HG03439 (cell line): ENCODE data around the gene NCDN.

Source experiments
- ATAC-seq: cut with Tn5 transposase; IDR thresholded peaks from one replicate; pipeline ENCODE4 v1.9.1; 2021; ENCODE audit warnings: mild to moderate bottlenecking, moderate library complexity; ENCODE audit not compliant: unreplicated experiment

Gene NCDN, protein sequence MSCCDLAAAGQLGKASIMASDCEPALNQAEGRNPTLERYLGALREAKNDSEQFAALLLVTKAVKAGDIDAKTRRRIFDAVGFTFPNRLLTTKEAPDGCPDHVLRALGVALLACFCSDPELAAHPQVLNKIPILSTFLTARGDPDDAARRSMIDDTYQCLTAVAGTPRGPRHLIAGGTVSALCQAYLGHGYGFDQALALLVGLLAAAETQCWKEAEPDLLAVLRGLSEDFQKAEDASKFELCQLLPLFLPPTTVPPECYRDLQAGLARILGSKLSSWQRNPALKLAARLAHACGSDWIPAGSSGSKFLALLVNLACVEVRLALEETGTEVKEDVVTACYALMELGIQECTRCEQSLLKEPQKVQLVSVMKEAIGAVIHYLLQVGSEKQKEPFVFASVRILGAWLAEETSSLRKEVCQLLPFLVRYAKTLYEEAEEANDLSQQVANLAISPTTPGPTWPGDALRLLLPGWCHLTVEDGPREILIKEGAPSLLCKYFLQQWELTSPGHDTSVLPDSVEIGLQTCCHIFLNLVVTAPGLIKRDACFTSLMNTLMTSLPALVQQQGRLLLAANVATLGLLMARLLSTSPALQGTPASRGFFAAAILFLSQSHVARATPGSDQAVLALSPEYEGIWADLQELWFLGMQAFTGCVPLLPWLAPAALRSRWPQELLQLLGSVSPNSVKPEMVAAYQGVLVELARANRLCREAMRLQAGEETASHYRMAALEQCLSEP

DNA sequence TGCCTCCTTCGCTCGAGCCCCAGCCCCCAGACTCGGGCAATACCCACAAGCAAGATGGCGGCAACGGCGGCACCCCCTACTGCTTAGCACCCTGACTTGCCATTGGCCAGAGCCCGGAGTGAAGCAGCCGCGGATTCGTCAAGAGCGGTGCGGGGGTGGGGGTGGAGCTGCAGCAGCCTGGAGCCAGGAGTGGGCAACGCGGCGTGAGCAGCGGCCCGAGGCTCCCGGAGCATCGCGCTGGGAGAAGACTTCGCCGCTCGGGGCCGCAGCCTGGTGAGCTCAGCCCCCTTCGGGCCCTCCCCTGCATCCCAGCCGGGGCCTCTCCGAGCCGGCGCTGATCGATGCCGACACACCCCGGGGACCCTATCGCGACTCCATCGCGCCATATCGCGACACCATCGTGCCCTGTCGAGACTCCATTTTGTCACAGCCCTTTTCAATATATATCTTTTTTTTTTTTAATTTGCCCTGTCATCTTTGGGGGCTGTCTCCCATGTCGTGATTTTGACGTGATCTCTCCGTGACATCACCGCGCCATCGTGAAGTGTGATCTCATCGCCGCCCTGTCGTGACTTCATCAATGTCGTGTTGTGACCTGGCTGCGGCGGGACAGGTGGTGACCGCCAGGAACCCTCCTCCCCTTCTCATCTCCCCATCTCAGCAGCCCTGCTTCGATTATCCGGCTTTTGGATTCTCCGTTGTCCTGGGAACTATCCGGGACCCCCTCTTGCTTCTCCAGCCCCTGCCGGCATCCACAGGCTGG lies at the start of gene NCDN:
NCDN (plus strand) TSS at position 189 of the 763 bp plus-strand sequence; CDS start at position 581, 392 bp downstream.
- ATAC-seq, result peak; percentile 77

DNA sequence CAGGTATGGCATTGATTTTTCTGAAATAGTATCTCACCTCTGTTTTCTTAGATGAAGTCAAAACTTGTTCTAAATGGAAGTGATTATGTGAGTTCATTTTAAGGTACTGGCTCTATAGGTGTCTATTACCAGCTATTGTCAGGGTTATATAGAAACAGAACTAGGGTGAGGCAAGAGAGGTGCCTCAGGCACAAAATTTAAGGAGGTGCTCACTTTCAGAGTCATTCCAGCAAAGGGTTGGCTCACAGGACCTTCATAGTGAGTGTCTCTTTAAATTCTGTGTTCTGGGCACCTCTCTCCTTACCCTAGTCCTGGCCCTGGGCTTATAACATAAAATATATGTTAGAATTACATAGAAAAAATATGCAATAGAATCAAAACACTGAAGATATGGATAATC lies 49.7 kb upstream of the NCDN start:
- no peak for ATAC-seq

DNA sequence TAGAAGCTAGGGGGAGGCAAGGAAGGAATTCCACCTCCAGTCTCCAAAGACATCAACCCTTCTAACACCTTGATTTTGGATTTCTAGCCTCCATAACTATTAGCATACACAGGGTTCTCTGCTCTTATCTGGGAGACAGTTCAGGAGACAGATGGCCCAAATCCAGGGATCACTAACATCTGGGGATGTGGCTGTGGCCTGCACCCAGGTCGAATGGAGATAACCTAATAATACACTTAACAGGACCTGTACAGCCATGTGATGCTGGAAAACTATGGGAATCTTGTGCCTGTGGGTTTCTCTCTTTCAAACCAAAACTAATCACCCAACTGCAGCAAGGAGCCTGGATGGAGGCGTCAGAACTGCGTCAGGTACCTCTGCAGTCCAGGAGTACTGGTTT lies 48.0 kb upstream of the NCDN start:
- ATAC-seq, result no peak

DNA sequence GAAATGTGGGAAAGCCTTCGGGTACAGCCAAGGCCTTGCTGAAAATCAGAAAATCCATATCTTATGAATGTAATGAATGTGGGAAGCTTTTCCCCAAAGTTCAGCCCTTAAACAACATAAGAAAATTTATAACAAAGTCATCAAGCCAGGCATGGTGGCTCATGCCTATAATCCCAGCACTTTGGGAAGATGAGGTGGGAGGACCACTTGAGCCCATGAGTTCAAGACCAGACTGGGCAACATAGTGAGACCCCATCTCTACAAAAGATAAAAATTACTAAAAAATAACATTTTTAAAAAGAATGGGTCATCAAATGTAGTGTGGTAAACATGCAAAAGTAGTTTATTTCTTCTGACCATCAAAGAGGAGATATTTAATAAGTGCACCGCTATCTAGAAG lies 46.3 kb upstream of the NCDN start:
- ATAC-seq, result no peak

DNA sequence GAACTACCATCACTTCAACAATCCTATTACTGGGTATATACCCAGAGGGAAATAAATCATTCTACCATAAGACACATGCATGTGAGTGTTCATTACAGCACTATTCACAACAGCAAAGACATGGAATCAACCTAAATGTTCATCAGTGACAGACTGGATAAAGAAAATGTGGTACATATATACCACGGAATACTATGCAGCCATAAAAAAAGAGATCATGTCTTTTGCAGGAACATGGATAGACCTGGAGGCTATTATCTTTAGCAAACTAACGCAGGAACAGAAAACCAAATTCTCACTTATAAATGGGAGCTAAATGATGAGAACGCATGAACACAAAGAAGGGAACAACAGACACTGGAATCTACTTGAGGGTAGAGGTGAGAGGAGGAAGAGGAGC lies 39.4 kb upstream of the NCDN start:
- no peak for ATAC-seq

DNA sequence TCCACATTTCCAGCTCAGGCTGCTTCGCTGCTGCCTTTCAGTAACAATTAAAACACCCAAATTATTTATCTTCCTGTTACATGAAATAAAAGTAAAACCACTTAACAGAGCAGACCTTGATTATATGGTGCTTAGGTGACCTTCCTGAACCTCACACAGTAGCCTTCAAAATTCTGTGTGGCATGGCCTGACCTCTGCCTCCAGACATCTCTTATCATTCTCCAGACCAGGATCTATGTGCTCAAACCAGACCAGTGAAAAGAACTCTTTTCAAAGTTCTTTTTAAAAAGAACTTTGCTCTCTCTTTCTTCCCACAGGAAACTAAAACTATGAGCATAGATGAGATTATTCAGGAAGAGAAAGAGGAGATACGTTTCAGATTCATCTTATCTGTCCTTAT lies 38.2 kb upstream of the NCDN start:
- ATAC-seq, result no peak

DNA sequence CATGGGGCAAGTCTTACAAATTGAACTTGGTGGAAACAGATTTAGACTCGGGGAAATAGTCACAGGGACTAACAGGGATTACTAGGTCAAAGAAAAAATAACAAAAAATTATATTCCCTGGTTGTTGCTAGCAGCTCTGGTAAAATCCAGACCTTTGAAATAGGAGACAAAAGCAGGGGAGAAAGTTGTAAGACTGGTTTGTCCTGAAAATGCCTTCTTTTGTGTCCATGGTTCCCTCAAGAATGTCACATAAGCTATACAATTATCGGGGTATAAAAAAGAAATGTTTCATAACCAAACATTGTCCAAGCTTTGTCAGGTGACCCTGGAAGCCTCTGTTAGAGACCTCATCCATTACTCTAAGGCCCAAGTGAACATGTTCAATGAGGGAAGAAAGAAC lies 33.5 kb upstream of the NCDN start:
- no peak for ATAC-seq

DNA sequence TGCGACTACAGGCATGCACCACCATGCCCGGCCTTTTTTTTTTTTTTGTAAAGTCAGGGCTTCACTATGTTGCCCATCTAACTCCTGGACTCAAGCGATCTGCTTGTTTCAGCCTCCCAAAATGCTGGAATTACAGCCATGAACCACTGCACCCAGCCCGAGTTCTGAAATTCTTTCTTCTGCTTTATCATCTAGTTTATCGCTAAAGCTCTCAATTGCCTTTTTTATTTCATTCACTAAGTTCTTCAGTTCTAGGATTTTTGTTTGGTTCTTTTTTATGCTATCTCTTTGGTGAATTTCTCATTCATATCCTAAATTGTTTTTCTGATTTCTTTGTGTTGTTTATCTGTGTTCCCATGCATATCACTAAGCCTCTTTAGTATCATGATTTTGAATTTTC lies 27.4 kb upstream of the NCDN start:
- ATAC-seq, result no peak

DNA sequence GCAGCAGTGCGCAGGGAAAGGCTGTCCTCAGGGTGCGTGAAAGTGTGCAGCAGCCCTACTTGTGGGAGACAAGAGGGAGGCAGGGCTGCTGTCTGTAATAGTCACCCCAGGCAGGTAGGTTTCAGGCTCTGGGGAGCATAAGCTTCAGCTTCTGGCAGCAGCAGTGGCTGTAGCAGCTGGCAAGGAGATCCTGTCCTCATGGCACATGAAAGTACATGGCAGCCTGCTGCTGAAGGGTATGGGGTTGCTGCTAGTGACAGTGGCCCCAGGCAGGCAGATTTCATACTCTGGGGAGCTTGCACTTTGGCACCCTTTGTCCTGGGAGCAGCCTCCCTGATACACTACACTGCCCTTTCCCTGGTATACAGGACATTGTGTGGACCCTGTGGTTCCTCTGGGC lies 26.7 kb upstream of the NCDN start:
- ATAC-seq, result no peak

DNA sequence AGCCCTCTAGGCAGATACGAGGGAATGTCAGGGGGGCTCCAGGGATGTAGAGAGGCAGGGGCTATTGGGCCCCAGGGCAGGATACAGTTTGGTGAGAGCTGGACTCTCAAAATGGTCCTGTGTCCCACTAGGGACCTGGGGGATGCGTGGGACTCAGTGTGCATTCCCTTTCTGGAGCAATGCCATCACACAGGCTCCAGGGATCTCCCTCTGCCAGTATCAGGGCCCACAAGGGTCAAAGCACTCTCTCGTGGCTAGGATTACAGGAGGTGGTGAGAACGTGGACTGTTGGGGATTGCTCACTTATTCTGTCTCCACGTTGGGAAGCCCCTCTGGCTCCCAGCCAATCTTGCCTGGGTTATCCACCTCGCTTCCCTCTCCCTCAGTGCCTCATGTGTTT lies 26.2 kb upstream of the NCDN start:
- no peak for ATAC-seq

DNA sequence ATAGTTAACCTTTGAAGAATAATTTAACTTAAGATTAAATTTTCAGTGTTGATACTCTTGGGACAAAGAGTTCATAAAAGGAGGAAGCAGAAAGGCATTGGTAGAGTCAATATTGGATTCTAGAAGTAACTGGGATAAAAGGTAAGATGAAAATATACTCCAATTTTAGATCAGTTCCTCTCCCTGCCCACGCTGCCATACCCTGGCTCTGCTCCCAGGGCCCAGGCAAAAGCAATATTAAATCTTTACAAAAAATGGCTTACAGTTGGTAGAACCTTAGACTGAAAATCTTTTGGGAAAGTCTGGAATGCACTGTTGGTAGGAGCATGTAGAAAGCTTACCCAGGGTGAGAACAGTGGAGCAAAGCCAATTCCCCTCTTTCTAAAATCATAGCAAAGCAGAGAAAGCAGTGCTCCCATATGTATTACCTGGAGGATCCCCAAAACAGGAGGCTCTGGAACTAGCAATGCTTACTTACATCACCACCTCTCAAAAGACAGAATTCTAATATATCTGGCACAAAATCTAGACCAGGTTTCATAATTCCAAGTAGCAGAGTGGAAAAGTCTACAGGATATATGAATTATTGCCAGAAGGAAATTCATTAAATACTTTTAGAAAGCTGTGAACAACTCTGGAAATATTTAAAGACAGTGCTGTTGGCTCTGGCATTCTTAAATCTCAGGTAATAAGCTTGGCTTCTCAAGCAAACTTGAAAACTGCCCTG lies 24.9 kb upstream of the NCDN start:
- no peak for ATAC-seq

DNA sequence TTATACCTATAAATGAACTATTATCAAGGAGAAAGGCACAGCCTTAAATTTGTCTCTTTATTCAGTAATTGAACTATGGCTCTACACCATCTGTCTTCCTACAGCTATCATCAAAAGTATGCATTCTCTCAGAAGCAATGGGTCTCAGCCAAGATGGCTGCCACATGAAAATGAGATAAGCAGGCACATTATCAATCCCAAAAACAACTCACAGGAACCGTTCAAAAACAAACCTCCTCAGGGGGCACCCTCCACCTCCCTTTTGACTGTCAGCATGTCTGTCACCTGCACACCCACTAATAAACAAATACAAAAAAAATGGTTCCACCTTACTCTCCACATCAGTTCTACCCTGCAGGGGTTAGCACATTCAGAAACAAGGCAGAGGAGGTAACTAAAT lies 24.0 kb upstream of the NCDN start:
- ATAC-seq, result no peak

DNA sequence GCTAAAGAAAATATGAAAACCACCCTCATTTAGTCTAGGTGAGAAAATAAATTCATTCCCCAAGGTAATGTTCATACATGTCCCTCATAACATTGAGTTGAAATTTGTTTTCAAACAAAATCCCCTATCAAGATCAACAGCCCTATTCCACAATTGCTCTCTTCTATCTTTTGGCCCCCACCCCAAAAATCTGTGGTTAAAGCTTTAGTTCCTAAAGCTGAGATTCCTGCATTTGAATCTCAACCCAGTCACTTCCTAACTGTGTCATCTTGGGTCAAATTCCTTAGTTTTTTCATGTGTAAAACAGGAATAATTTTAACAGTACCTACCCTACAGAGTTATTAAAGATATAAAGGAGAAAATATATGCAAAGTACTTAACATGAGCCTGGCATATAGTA lies 22.4 kb upstream of the NCDN start:
- no peak for ATAC-seq

DNA sequence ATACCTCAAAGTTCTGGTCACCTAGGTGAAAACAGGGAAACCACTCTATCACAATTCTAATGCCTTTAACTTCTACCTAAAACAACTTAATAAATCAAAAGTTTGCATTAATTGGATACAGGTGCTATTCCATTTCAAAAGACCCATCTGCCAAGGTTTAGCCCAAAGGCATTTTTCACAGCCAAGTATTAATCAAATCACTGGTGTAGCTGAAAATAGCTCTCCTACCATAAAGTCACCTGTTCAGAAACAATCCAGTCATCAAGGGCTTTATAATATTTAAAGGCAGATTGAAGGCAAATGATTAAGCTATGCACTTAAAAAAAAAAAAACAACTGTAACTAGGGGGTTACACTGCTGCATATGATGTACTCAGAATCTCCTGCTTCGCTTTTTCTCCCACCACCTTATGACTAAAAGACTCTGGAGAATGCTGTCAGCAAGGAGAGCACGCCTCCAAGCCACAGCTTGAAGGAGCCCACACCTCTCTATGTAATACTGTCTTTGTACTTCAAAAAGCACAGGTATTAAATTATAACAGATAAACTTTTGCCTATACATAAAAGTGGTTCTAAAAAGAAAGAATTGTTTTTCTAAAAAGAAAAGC lies 20.9 kb upstream of the NCDN start:
- no peak for ATAC-seq

DNA sequence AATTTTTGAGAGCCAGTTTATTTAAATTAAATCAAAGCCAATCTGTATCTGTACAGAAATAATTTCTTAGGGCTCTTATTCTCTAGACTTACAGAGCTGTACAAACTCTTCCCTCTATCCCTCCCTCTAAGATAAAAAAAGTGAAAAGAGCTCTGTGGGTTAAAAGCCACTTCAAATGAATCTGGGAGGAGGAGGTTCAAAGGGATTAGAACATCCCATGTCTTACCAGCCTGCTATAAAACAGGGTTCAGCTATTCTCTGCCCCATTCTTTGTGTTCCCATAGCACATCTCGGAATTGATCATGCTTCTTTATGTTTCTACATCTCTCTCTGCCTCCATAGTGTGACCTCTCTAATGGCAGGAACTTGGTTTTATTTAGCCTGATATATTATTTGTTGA lies 19.8 kb upstream of the NCDN start:
- ATAC-seq, result no peak

DNA sequence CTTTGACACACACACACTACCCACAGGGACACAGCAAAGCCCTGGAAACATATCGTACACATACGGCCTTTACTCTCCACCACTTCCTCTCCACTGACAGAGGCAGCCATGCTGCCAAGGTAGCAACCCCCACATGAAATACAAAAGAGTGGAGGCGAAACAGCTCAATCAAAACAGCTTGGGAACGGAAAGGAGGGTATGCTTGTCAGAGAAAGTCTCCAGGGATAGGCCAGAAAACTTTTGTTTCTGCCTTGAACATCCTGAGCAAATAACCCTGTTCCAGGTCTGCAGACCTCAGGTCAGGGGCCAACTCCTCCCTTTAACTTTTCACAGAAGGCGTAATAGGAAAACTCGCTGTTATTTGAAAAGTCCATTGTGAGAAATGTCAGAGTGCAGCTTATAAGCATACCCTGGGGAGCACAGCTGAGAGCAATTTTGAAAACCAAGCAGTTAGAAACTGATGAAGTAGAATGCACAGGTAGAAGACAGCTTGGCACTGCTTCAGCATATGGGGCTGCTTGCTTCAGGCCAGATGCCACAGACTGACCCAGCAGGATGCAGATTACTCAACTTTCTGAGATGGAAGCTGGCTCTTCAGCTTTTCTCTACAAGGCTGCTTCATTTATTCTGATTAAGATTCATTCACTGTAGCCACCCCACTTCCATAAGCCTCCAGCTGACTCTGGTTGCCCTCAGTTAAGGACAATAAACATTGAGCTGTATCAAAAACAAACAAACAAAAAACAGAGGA lies 18.4 kb upstream of the NCDN start:
- no peak for ATAC-seq

DNA sequence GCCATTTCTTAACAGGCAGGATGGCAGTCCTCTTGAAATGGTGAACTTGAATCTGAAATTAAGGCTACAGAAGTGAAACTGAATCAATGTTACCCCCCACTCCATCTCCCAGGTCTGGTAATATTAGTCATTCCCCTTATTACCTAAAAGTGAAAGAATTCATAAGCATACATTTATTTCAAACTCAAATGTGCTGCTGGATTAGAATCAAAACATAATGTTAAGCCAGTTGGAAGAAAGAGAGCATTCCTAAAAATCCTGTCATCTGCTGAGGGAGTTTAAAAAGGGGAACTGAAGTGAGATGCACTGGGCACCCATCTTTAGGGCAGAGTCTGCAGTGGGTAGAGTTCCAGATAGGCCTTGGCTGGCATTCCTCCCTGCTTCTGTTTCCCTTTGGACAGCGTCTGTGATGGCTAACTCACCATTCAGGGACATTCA lies 17.8 kb upstream of the NCDN start:
- ATAC-seq, result no peak

DNA sequence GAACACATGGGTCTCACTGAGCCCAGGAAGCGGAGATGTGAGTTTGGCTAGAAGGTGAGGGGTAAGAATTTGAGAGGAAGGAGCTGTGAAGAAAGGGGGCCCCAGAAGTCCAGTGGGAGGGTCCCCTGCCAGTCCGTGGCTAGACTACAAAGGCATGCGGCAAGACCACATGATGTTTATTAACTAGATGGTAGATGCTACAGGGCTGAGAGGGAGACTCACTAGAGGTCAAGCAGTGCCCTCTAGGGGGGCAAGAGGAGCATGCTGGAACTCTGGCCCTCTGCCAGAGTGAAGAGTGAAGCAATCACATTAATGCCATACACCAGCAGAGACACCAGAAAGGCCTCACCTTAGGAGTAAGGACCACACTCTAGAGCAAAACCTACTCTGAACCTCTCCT lies 12.6 kb upstream of the NCDN start:
- no peak for ATAC-seq

DNA sequence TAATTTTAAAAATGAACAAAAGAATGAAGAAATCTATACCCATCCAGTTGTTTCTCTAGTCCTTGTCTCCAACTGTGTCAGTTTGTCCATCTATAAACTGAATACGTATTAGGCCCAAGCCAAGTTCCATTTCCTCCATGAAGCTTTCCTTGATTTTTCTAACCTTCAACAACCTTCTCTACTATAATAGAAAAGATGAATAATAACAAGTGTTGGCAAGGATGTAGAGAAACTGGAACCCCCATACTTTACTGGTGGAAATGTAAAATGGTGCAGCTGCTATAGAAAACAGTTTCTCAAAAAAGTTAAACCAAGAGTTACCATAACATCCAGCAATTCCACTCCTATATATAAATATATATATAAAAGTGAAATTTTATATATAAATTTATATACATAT lies 11.0 kb upstream of the NCDN start:
- ATAC-seq, result no peak

DNA sequence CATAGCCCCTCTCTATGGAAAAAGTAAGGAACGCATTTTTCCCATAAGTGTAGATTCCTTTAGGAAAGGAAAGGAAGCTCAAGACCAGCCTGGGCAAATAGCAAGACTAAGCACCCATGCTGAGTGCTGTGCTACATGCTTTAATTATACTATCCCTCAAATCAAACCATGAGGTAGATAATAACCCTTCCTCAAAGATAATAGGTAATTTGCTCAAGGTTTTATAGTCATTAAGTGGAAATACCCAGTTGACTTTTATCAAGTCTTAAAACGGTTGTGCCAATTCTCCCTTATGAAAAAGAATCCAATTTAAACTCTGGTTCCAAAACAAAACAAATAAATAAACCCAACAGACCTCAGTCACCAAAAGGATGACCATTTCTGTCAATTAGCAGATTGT lies 3.7 kb upstream of the NCDN start:
- ATAC-seq, result no peak
